Transverse colon (tissue), 4 donors: ENCODE results near the gene COMMD8. TPM values are rescaled to one million over a fixed set of nuclear protein-coding genes. Genes with fewer than 3 reads are reported as not detected.
A peak's percentile ranks its signal among the peaks of the same experiment; 100 is the strongest.

Source experiments
- DNase-seq: peaks from one replicate; pipeline ENCODE4 v3.0.0-alpha.2; 2019
- H3K27ac ChIP-seq, 4 donors: fragments of 200-600 bp; sonication (generic); 2 replicates each; pipeline ENCODE4 v1.5.1; 2016 to 2018; ENCODE audit warnings: inconsistent platforms in 4 of 4
- H3K27me3 ChIP-seq: fragments of 200-600 bp; sonication (generic); 2 replicates; pipeline ENCODE4 v1.5.1; 2017; ENCODE audit warnings: inconsistent platforms
- H3K36me3 ChIP-seq, 4 donors: fragments of 200-600 bp; sonication (generic); 2 replicates each; pipeline ENCODE4 v1.5.1; 2017 to 2019; ENCODE audit warnings: inconsistent platforms in 4 of 4
- H3K4me1 ChIP-seq, 4 donors: fragments of 200-600 bp; sonication (generic); 2 replicates each; pipeline ENCODE4 v1.5.1; 2017 to 2020; ENCODE audit warnings: inconsistent platforms in 4 of 4
- H3K4me3 ChIP-seq, 4 donors: fragments of 200-600 bp; sonication (generic); 1 replicate in 1 of 4; 2 replicates in 3 of 4; pipeline versions ENCODE4 v1.5.1 to v1.6.1; 2017 to 2019; ENCODE audit warnings: inconsistent platforms in 4 of 4
- H3K9me3 ChIP-seq, 2 donors: fragments of 200-600 bp; sonication (generic); 2 replicates each; pipeline ENCODE4 v1.5.1; 2017 to 2019; ENCODE audit warnings: inconsistent platforms in 2 of 2
- CTCF ChIP-seq, 5 experiments: fragments of 200-600 bp in 3 of 5; fragments of 450-650 bp in 2 of 5; sonication (generic) in 3 of 5; IDR thresholded peaks; 1 replicate in 2 of 5; 2 replicates in 3 of 5; pipeline ENCODE4 v1.5.1; 2016 to 2017; ENCODE audit warnings: antibody characterized with exemption in 5 of 5, inconsistent platforms in 3 of 5, mild to moderate bottlenecking in 2 of 5, moderate library complexity in 1 of 5
- EP300 ChIP-seq: sonication (generic); formaldehyde crosslinking; IDR thresholded peaks from one replicate; pipeline ENCODE4 v1.6.1; 2017; ENCODE audit warnings: antibody characterized with exemption, low read depth
- POLR2A ChIP-seq: fragments of 450-650 bp; IDR thresholded peaks from one replicate; pipeline ENCODE4 v1.6.1; 2016; ENCODE audit warnings: antibody characterized with exemption, mild to moderate bottlenecking, moderate library complexity
- POLR2AphosphoS5 ChIP-seq, 3 donors: sonication (generic); formaldehyde crosslinking; IDR thresholded peaks; one replicate each; pipeline ENCODE4 v1.6.1; 2016; ENCODE audit warnings: antibody characterized with exemption in 3 of 3
- WGBS, 2 donors: methylation state at CpG; one replicate each; pipeline ENCODE4 v1.1.5; 2018; ENCODE audit warnings: low coverage in 1 of 2; 5-methylcytosine and 5-hydroxymethylcytosine counted together
- in situ Hi-C, 4 donors: fragments of 200-750 bp; cut with MboI; loops; one replicate each; pipeline versions ENCODE4 v1.15.0 to v1.15.1; 2017; ENCODE audit warnings: low sequenced_read_pairs in 3 of 4, low pct_ligation_motif_present in 1 of 4, low pct_unique_long_range_greater_than_20kb in 1 of 4
- intact Hi-C: fragments of 100-400 bp; cut with DNase I; formaldehyde crosslinking; loops from one replicate; pipeline ENCODE4 v1.15.1; 2023; ENCODE audit warnings: low total_unique reads
- total RNA-seq, 4 donors: library from RNA; depleted of rRNA; stranded (reverse); fragments of >200 nt; gene quantifications; one replicate each; pipeline ENCODE4 v1.1.0, GENCODE V29; 2016

The COMMD8 gene
- total RNA-seq, 4 donors from 2014 or later: 0.80 to 20.2 (median 8.2) TPM

DNA sequence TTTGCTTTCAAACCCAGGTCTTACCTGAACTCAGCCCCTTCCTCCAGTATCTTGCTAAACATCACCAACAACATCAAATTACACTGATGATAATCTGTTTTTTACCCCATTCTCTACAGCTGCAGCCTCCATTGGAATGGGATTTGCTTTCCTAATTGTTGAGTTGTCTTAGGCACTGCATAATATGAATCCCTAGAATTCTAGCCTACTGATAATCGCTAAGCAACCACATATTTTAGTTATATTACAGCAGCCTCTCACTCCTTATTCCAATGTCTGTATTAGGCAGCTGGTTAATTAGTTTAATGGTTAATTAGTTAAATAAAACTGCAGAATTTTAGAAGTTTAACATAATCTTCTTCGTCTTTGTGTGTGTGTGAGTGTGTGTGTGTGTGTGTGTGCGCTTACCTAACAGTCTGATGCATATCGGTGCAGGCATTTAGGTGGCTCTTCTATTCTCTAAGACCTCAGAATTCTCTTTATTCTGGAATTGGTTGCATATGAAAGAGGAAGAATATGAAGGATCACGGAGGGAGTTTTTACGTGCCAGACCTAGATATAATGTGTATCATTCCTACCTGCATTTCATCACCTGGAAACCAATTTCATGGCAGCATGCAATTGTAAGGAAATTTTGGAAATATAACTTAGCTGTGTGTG lies 5.3 kb upstream of the COMMD8 start:
- WGBS, 2 donors: 88 to 93% methylated on average over 6 of the region's 6 CpGs
- Histone ChIP-seq H3K4me3 (no peak overlapping the region), H3K36me3 (no peaks in the 10 kb centered on the region), H3K27ac (no peak overlapping the region), H3K4me1 (no peaks in the 10 kb centered on the region), H3K27me3 (no peaks in the 10 kb centered on the region), H3K9me3 (no peaks in the 10 kb centered on the region)
- in situ Hi-C loops: loop anchor here in 1 of 4 donors (25.0 kb wide), 1 partner anchor 443 kb away; the partner anchor contains the start of gene NFXL1
- intact Hi-C loops: loop anchor here (10.0 kb wide), 1 partner anchor 96 kb away; no protein-coding TSS in a partner anchor
- DNase-seq: no peak
- TF ChIP-seq POLR2AphosphoS5 (IDR thresholded peaks at IDR 0.05) (no peak), EP300 (no peak), CTCF (IDR thresholded peaks at IDR 0.05) (no peak), POLR2A (no peak)

DNA sequence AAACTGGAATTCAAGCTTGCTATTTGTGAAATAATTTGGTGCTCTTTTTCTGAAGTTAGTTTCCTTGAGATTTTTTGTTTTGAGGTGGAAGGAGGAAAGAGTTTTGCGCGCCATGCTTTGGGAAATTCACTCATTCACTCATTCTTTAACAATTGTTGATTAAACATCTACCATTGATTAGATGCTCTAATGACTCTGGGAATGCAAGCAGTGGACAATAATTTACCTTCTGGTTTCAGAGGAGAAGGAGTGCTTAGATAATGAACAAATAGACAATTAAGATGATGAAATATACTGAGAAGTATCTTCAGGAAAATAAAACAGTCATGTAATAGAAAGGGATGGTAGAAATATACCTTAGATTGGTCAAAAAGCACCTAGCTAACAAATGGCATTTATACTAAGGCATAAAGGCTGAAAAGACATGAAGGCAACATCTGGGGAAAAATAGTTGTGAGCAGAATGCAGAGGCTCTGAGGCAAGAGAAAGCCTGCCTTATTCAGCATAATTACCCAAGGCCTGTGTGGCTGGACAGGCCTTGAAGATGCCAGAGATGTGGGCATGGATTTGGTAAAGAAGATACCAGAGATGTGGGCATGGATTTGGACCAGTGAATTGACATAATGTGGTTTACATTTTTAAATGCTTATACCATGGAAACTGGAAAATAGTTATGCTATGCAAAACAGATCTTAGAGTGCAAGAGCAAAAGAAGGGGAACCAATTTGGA lies 2.7 kb upstream of the COMMD8 start:
- no peak overlapping the region for H3K4me3 ChIP-seq
- H3K4me1 ChIP-seq: peaks cover 6 to 10% (median 8%) of the 10 kb centered on the region in 4 donors
- 45 to 63% methylated on average over 2 of the region's 2 CpGs for WGBS, 2 donors
- H3K36me3 ChIP-seq: no peaks in the 10 kb centered on the region
- no peak for DNase-seq
- in situ Hi-C loops: loop anchor here in 1 of 4 donors (25.0 kb wide), 1 partner anchor 446 kb away; the partner anchor contains the start of gene NFXL1
- no peaks in the 10 kb centered on the region for H3K9me3 ChIP-seq
- no peak overlapping the region for H3K27ac ChIP-seq
- intact Hi-C loops: loop anchor here (10.0 kb wide), 1 partner anchor 99 kb away; no protein-coding TSS in a partner anchor
- TF ChIP-seq POLR2A: no peak
- no peak for TF ChIP-seq POLR2AphosphoS5 (IDR thresholded peaks at IDR 0.05)
- no peaks in the 10 kb centered on the region for H3K27me3 ChIP-seq

DNA sequence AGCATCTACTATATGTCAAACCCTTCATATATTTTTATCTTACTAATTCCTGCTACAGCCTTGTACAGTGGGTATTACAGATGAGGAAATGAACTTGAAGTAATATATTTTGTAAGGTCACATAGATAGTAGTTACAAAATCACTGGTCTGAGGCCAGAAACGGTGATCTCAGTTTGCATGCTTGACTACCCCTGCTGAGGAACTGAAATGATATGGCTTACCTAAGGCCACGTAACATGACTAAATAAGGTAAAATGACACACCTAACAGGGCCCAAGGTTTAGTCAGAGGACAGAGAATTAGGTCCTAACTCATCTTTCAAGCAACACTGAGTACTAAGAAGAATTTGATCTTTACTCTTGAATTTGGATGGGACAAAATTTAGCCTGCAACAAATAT lies 1.5 kb upstream of the COMMD8 start:
- DNase-seq: no peak
- intact Hi-C loops (loop anchor here (10.0 kb wide), 1 partner anchor 100 kb away; no protein-coding TSS in a partner anchor), in situ Hi-C loops (loop anchor here in 1 of 4 donors (25.0 kb wide), 1 partner anchor 447 kb away; the partner anchor contains the start of gene NFXL1)
- Histone ChIP-seq H3K36me3 (no peaks in the 10 kb centered on the region), H3K4me3 (no peak overlapping the region), H3K27ac (no peak overlapping the region), H3K27me3 (no peaks in the 10 kb centered on the region), H3K9me3 (no peaks in the 10 kb centered on the region), H3K4me1 (peaks cover 6 to 10% (median 8%) of the 10 kb centered on the region in 4 donors)
- WGBS, 2 donors: 68 to 69% methylated on average over 2 of the region's 2 CpGs
- TF ChIP-seq POLR2A: no peak
- TF ChIP-seq POLR2AphosphoS5 (IDR thresholded peaks at IDR 0.05): no peak
- TF ChIP-seq EP300: no peak
- no peak for TF ChIP-seq CTCF (IDR thresholded peaks at IDR 0.05)

- Histone ChIP-seq H3K4me1 (peaks cover 6 to 10% (median 8%) of the 10 kb centered on the region in 4 donors), H3K9me3 (no peaks in the 10 kb centered on the region), H3K36me3 (peaks cover 0 to 5% (median 0%) of the 10 kb centered on the region in 4 donors), H3K4me3 (peak overlapping the region; percentile 84 to 96 (median 86)), H3K27ac (peak overlapping the region; percentile 87 to 93 (median 90)), H3K27me3 (no peaks in the 10 kb centered on the region)
- TF ChIP-seq POLR2AphosphoS5 (IDR thresholded peaks at IDR 0.05): no peak
- TF ChIP-seq CTCF (IDR thresholded peaks at IDR 0.05): no peak
- no peak for TF ChIP-seq POLR2A
- no peak for TF ChIP-seq EP300
- no peak for DNase-seq
- in situ Hi-C loops (loop anchor here in 1 of 4 donors (25.0 kb wide), 1 partner anchor 449 kb away; the partner anchor contains the start of gene NFXL1), intact Hi-C loops (loop anchor here (10.0 kb wide), 1 partner anchor 102 kb away; no protein-coding TSS in a partner anchor)
- WGBS, 2 donors: 6% methylated on average over 6 of the region's 6 CpGs; no CpG with 5 or more reads in 1 of the 2 donors
These were observed 685 bp downstream of the COMMD8 start for GRCh38 chr4:47462799-47463234.
